ENCODE results near the gene CAPN2. TPM values are rescaled to one million over a fixed set of nuclear protein-coding genes. Genes with fewer than 3 reads are reported as not detected.

The CAPN2 gene
- total RNA-seq, 1 donor: 340 TPM

GRCh38 chr1:223711747-223712193, 569 bp upstream of the CAPN2 start:
- Histone ChIP-seq H3K27ac (ENCODE audit: low read depth, low read length) (peak overlapping the region; percentile 63), H3K9me3 (ENCODE audit: low read depth, low read length) (no peaks in the 10 kb centered on the region), H3K4me1 (ENCODE audit: insufficient read depth, low read length) (peaks cover 62% of the 10 kb centered on the region), H4K20me1 (ENCODE audit: insufficient read depth, low read length) (peaks cover 23% of the 10 kb centered on the region), H3K79me2 (ENCODE audit: insufficient read depth, low read length) (peaks cover 50% of the 10 kb centered on the region), H3K36me3 (ENCODE audit: insufficient read depth, low read length) (peaks cover 18% of the 10 kb centered on the region), H2AFZ (ENCODE audit: low read length) (peak overlapping the region; percentile 82), H3K27me3 (ENCODE audit: insufficient read depth, low read length) (no peaks in the 10 kb centered on the region), H3K4me2 (ENCODE audit: insufficient read depth, low read length) (peak overlapping the region; percentile 82), H3K4me3 (ENCODE audit: insufficient read depth, low read length) (peak overlapping the region; percentile 83)
- DNase-seq (ENCODE audit: insufficient read length, low spot score, missing footprints): no peak
- TF ChIP-seq CTCF (IDR thresholded peaks at IDR 0.05; ENCODE audit: extremely low read depth, low read depth, low read length): no peak

- Histone ChIP-seq H3K4me1 (ENCODE audit: insufficient read depth, low read length) (peaks cover 57% of the 10 kb centered on the region), H3K79me2 (ENCODE audit: insufficient read depth, low read length) (peaks cover 62% of the 10 kb centered on the region), H4K20me1 (ENCODE audit: insufficient read depth, low read length) (peaks cover 34% of the 10 kb centered on the region), H3K36me3 (ENCODE audit: insufficient read depth, low read length) (peaks cover 29% of the 10 kb centered on the region), H3K27me3 (ENCODE audit: insufficient read depth, low read length) (no peaks in the 10 kb centered on the region), H3K9me3 (ENCODE audit: low read depth, low read length) (no peaks in the 10 kb centered on the region), H3K4me2 (ENCODE audit: insufficient read depth, low read length) (peak overlapping the region; percentile 88), H3K4me3 (ENCODE audit: insufficient read depth, low read length) (peak overlapping the region; percentile 83), H3K27ac (ENCODE audit: low read depth, low read length) (peak overlapping the region; percentile 79), H2AFZ (ENCODE audit: low read length) (peak overlapping the region; percentile 49)
- TF ChIP-seq CTCF (IDR thresholded peaks at IDR 0.05; ENCODE audit: extremely low read depth, low read depth, low read length): no peak
- peak; percentile 71 for DNase-seq (ENCODE audit: insufficient read length, low spot score, missing footprints)
Measured at GRCh38 chr1:223712850-223713474, 623 bp downstream of the CAPN2 start.

GRCh38 chr1:223713546-223714420, 1.4 kb downstream of the CAPN2 start:
- no peaks in the 10 kb centered on the region for H3K27me3 ChIP-seq (ENCODE audit: insufficient read depth, low read length)
- H3K4me1 ChIP-seq (ENCODE audit: insufficient read depth, low read length): peaks cover 57% of the 10 kb centered on the region
- DNase-seq (ENCODE audit: insufficient read length, low spot score, missing footprints): peak; percentile 73

More at GRCh38 chr1:223713546-223714420, 1.4 kb downstream of the CAPN2 start:
- Histone ChIP-seq H3K9me3 (ENCODE audit: low read depth, low read length) (no peaks in the 10 kb centered on the region), H3K4me2 (ENCODE audit: insufficient read depth, low read length) (peak overlapping the region; percentile 88), H4K20me1 (ENCODE audit: insufficient read depth, low read length) (peaks cover 37% of the 10 kb centered on the region), H2AFZ (ENCODE audit: low read length) (no peak overlapping the region), H3K27ac (ENCODE audit: low read depth, low read length) (peak overlapping the region; percentile 79), H3K4me3 (ENCODE audit: insufficient read depth, low read length) (peak overlapping the region; percentile 83), H3K36me3 (ENCODE audit: insufficient read depth, low read length) (peaks cover 38% of the 10 kb centered on the region), H3K79me2 (ENCODE audit: insufficient read depth, low read length) (peaks cover 70% of the 10 kb centered on the region)
- TF ChIP-seq CTCF (IDR thresholded peaks at IDR 0.05; ENCODE audit: extremely low read depth, low read depth, low read length): no peak
